Iris pigment epithelial cell (primary cell): ENCODE data around the gene ADSL.
"Not testable (repeated sequence)": the region's sequence is repeated elsewhere in the genome, so short reads cannot be mapped to it uniquely, and the experiment has no call there.

Experiments used
- DNase-seq: peaks from one replicate; pipeline ENCODE4 v3.0.0-alpha.2; 2011; ENCODE audit warnings: low read depth

Gene ADSL

GRCh38 chr22:40374567-40374966 is 28.3 kb downstream of the ADSL start:
- DNase-seq: no peak

GRCh38 chr22:40376149-40376548 is 29.8 kb downstream of the ADSL start:
- no peak for DNase-seq

DNA sequence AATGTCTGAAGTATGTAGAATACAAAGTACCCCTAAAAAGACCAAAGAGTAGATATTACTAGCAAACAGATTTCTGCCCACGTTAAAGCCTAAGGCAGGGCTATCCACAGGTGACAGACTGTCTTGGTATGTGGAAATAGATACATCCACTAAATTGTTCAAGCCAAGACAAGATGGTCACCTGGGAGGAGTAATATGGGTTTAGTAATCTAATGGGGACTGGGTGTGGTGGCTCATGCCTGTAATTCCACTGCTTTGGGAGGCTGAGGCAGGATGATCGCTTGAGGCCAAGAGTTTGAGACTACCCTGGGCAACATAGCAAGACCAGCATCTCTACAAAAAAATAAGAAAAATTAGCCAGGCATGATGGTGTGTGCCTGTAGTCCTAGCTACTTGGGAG is 31.6 kb downstream of the ADSL start:
- no peak for DNase-seq

- DNase-seq: not testable (repeated sequence)
Measured at GRCh38 chr22:40378448-40378847, 32.1 kb downstream of the ADSL start.

GRCh38 chr22:40381461-40381860 is 35.2 kb downstream of the ADSL start:
- no peak for DNase-seq

- DNase-seq: peak; percentile 80
Measured at GRCh38 chr22:40383905-40384304, 37.6 kb downstream of the ADSL start.

DNA sequence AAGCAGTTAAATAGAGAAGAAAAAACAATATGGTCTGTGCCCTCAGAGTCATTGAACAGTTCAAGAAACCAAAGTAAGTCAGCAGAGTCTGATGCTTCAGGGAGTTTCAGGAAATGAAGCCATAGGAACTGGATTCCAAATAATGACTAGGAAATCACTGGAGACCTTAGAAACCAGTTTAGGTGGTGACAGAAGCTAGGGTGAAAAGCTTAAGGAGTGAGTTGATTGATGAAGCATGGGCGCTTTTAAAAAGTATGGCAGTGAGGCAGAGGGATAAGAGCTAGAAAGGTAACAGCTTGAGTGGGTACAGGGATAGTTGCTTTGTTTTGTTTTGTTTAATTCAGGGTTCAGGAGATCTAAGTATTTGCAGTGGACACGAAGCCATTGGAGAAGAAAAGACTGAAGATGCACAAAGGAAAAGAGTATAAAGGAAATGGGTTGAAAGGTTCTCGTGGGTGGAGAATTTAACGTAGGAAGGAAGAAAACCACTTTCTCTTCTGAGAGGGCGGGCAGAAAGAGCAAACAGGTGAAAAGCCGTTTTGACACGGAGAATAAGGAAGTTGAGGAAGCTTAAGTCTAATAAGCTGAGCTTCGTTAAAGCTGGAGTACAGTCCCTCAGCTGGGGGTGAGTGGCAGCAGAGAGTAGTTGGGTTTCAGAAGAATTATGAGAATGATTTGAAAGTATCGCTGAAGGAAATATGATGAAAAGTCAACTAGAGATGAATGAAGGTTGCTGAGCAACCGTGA is 38.9 kb downstream of the ADSL start:
- DNase-seq: no peak

GRCh38 chr22:40387746-40388145 is 41.4 kb downstream of the ADSL start:
- DNase-seq: no peak

GRCh38 chr22:40388231-40388630 is 41.9 kb downstream of the ADSL start:
- DNase-seq: no peak

DNA sequence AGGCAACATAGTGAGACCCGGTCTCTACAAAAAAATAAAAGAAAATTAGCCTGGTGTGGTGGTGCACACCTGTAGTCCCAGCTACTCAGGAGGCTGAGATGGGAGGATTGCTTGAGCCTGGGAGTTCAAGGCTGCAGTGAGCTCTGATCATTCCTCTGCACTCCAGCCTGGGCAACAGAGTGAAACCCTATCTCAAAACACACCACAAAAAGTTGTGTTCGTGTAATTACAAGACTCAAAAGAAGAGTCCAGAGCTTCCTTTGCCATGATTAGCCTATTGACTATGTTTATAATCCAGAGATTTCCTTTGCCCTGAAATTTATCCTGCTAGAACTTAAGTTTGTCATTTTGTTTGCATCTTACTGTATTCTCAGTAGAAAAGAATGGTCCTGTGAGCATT is 45.1 kb downstream of the ADSL start:
- no peak for DNase-seq

- peak; percentile 26 for DNase-seq
Measured at GRCh38 chr22:40392618-40393017, 46.3 kb downstream of the ADSL start.

- DNase-seq: no peak
Measured at GRCh38 chr22:40394607-40395006, 48.3 kb downstream of the ADSL start.

DNA sequence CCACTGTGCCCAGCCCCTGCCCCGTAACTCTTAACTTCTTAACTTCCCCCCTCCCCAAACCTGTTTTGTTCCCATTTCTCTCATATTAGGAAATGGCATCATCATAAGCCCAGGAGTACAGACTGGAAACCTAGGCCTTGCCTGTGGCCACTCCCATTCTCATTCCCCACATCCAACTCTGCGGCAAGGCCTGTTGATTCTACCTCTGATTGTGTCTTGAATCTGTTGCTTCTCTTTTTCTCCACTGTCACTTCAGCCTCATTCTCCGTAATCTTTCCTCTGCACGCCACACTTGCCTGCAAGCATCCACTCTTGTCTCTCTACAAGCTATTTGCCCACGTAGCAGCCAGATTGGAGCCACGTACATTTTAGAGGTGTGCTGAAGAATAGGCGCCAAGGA is 49.3 kb downstream of the ADSL start:
- no peak for DNase-seq

GRCh38 chr22:40396882-40397281 is 50.6 kb downstream of the ADSL start:
- DNase-seq: peak; percentile 55

- DNase-seq: peak; percentile 38
Measured at GRCh38 chr22:40397396-40397795, 51.1 kb downstream of the ADSL start.

- no peak for DNase-seq
Measured at GRCh38 chr22:40399621-40400020, 53.3 kb downstream of the ADSL start.

GRCh38 chr22:40400159-40400558 is 53.9 kb downstream of the ADSL start:
- DNase-seq: no peak

DNA sequence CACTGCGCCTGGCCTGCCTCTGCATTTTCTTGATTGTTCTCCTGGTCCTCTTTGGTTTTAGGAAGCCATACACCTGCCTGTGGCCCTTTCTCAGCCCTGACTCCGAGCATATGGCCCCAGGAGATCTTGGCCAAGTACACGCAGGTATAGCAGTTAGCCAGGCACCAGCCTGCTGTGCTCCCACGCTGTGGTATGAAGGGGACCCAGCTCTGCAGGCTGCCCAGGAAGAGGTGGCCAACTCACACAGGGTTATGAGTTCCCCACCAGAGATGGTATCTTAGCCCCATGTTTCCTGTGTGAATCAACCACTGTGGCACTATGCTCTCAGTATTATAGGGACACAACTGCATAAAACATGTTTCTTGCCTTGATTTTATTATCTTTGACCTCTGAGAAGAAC is 55.2 kb downstream of the ADSL start:
- DNase-seq: no peak

DNA sequence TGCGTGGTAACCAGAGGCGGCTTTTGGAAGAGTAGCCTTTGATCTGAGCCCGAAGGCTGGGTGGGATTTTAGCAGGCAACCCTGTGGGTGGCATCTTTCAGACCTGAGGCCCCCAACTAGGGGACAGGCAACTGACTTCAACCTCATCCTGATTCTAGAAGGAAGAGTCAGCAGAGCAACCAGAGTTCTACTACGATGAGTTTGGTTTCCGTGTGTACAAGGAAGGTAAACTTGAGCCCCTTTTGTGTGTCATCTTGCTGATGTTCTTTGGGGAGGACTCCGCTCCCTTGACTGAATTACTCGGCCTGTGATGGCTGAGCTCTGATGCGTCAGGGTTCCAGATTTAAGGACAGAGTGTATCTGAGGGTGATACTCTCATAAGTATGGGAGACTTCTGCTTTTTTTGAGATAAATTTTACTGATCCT is 55.7 kb downstream of the ADSL start:
- DNase-seq: no peak

DNA sequence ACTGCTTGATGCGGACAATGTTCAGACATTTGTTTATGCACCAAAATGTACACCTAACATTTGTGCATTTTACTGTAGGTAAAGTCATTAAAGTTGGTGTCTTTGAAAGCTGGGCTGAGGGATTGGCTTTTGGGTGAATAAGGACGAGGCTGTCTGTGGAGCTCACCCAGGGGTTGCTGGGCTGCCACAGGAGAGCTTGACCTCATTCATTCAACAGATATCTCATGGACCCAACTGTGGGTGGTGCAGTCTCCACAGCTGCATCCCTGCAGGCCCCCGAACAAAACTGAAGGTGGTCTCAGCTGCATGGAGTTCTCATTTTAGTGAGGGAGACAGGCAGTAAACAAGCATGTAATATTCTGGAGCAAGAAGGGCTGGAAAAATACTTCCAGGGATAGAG is 56.8 kb downstream of the ADSL start:
- no peak for DNase-seq

DNA sequence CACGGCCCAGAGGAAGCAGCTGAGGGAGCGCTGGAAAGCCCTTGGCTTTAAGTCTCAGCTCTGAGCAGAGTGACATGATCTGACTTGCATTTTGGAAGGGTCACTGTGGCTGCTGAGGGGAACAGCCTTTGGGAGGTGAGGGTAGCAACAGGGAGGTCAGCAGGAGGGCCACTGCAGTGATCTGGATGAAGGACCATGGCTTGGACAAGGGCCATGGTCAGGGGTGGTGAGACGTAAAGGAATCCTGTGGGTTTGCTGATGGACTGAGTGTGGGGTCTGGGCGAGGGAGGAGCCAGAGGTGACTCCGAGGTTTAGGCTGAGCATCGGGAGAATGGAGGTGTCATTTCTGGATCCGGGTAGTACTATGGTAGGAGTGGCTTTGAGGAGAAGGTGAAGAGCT is 57.4 kb downstream of the ADSL start:
- DNase-seq: no peak

DNA sequence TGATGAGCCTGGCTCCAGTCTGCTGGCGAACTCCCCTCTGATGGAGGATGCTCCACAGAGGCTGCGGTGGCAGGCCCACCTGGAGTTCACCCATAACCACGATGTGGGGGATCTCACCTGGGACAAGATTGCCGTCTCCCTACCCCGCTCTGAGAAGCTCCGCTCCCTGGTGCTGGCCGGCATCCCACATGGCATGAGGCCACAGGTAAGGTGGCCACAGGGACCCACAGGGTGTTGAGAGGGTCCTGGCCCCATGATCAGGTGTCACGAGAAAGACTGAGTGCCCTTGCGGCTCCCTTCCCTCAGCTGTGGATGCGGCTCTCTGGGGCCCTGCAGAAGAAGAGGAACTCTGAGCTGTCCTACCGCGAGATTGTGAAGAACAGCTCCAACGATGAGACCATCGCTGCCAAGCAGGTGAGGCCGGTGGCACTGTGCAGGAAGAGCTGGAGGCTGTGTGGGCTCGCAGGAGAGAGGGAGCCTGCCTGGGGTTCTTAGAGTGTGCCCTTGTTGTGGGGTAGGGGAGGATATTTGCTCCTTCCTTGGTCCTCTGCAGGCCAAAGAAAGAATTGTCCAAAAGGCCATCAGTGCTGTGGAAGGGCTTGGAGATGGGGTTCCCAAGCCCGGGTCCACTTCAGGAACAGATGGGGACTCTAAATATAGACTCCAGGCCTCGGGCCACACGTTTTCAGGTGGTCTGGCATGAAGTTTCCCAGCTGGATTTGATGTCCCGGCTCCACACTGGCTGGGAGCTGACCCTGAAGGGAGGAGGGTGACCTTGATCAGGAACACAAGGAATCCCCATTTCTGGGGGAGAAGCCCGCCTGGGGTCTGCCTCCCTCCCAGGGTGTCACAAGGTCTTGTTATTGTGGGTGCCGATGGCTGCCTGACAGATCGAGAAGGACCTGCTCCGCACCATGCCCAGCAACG is 58.2 kb downstream of the ADSL start:
- no peak for DNase-seq
